Panc1 (cell line): Measurements from ENCODE around the gene CACNB3. TPM values are rescaled to one million over a fixed set of nuclear protein-coding genes. Genes with fewer than 3 reads are reported as not detected.

Experiments
- ATAC-seq: fragments of 200-7000 bp; cut with Tn5 transposase; 2 replicates; pipeline ENCODE4 v1.9.1; 2020; ENCODE audit warnings: mild to moderate bottlenecking, moderate library complexity
- BruUV-seq: library from RNA; stranded (reverse); fragments of 400-500 nt; replicated peaks from 2 replicates; lab custom pipeline; 2021; lab: Mats Ljungman, UMichigan
- CTCF ChIA-PET: fragments of 300-600 bp; sonication (Branson Sonifier 250); formaldehyde crosslinking; loops from one replicate; lab custom pipeline; 2022; ENCODE audit warnings: antibody characterized with exemption; lab: Charles Lee
- POLR2A ChIA-PET: fragments of 300-600 bp; sonication (Branson Sonifier 250); formaldehyde crosslinking; loops from one replicate; lab custom pipeline; 2022; ENCODE audit warnings: antibody characterized with exemption; lab: Charles Lee
- DNase-seq: peaks from one replicate; pipeline ENCODE4 v3.0.0-alpha.2; 2010; ENCODE audit warnings: low read depth, low spot score
- H3K27ac ChIP-seq: 2 replicates; pipeline ENCODE4 v1.5.1; 2011; ENCODE audit warnings: mild to moderate bottlenecking, low read length, inconsistent platforms
- H3K27me3 ChIP-seq: fragments of 200-500 bp; sonication (Bioruptor generic); 2 replicates; pipeline ENCODE4 v1.6.0; 2014; ENCODE audit warnings: low read length, inconsistent platforms; ENCODE audit not compliant: control insufficient read depth, insufficient read depth
- H3K36me3 ChIP-seq: fragments of 200-500 bp; sonication (Bioruptor generic); 2 replicates; pipeline ENCODE4 v1.5.1; 2014; ENCODE audit warnings: inconsistent platforms, mild to moderate bottlenecking, low read length, moderate library complexity; ENCODE audit not compliant: control insufficient read depth, insufficient read depth
- H3K4me1 ChIP-seq: 2 replicates; pipeline ENCODE4 v1.5.1; 2011; ENCODE audit warnings: inconsistent platforms, mild to moderate bottlenecking, low read length, moderate library complexity; ENCODE audit not compliant: control insufficient read depth, insufficient read depth
- H3K4me3 ChIP-seq, 2 experiments: 2 replicates each; pipeline ENCODE4 v1.5.1; 2011 to 2012; ENCODE audit warnings: low read depth in 2 of 2, low read length in 2 of 2, mild to moderate bottlenecking in 2 of 2, inconsistent platforms in 1 of 2, moderate library complexity in 1 of 2
- H3K9me3 ChIP-seq: fragments of 200-500 bp; sonication (Bioruptor generic); 2 replicates; pipeline ENCODE4 v1.5.1; 2014; ENCODE audit warnings: low read depth, mild to moderate bottlenecking, inconsistent platforms, low read length, moderate library complexity; ENCODE audit not compliant: control insufficient read depth, insufficient read depth
- POLR2AphosphoS5 ChIP-seq: IDR thresholded peaks from 2 replicates; pipeline ENCODE4 v1.6.1; 2012; ENCODE audit warnings: mild to moderate bottlenecking, low read depth, low read length, moderate library complexity
- SIN3A ChIP-seq: IDR thresholded peaks from 2 replicates; pipeline ENCODE4 v1.6.1; 2012; ENCODE audit warnings: low read depth, mild to moderate bottlenecking, low read length, moderate library complexity, borderline replicate concordance; ENCODE audit not compliant: insufficient read depth
- TCF7L2 ChIP-seq: IDR thresholded peaks from 2 replicates; pipeline ENCODE4 v1.6.1; 2011; ENCODE audit warnings: mild to moderate bottlenecking, low read depth, low read length, inconsistent platforms
- in situ Hi-C: cut with HindIII; loops from 2 replicates; pipeline ENCODE4 v1.10.0; 2016; ENCODE audit warnings: low sequenced_read_pairs, low pct_unique_long_range_greater_than_20kb
- intact Hi-C: fragments of 100-400 bp; cut with micrococcal nuclease; formaldehyde crosslinking; loops from one replicate; pipeline ENCODE4 v1.10.0; 2022; ENCODE audit not compliant: unreplicated experiment
- total RNA-seq: library from RNA; stranded (reverse); gene quantifications from one replicate; pipeline ENCODE4 v1.2.1, GENCODE V29; 2021; ENCODE audit not compliant: unreplicated experiment
- TF ChIP-seq, protein P1 (sequence below), 2 experiments: IDR thresholded peaks; 2 replicates each; pipeline ENCODE4 v1.6.1; 2011 to 2012; ENCODE audit warnings: low read depth in 2 of 2, control low read depth in 1 of 2, low read length in 1 of 2, mild to moderate bottlenecking in 1 of 2, moderate library complexity in 1 of 2; ENCODE audit not compliant: insufficient read depth in 1 of 2
- TF ChIP-seq, protein P2 (sequence below): fragments of 450-650 bp; IDR thresholded peaks from 2 replicates; pipeline ENCODE4 v1.5.1; 2017; ENCODE audit warnings: mild to moderate bottlenecking

CACNB3 gene
- total RNA-seq, 1 experiment from 2014 or later = 40.5 TPM

GRCh38 chr12:48803675-48804074, 14.6 kb upstream of the CACNB3 start:
- POLR2A ChIA-PET = no interaction called here
- DNase-seq (no peak), ATAC-seq (no peak)
- no TSS peak for BruUV-seq
- H3K4me3 ChIP-seq = no peak overlapping the region
- H3K4me1 ChIP-seq = no peaks in the 10 kb centered on the region
- no peaks in the 10 kb centered on the region for H3K36me3 ChIP-seq
- no peaks in the 10 kb centered on the region for H3K9me3 ChIP-seq
- no peaks in the 10 kb centered on the region for H3K27me3 ChIP-seq
- no peak overlapping the region for H3K27ac ChIP-seq
- intact Hi-C loops = no loop called here
- in situ Hi-C loops = no loop called here
- TF ChIP-seq TCF7L2 (no peak), POLR2AphosphoS5 (no peak), SIN3A (no peak)
- TF ChIP-seq, protein P1, sequence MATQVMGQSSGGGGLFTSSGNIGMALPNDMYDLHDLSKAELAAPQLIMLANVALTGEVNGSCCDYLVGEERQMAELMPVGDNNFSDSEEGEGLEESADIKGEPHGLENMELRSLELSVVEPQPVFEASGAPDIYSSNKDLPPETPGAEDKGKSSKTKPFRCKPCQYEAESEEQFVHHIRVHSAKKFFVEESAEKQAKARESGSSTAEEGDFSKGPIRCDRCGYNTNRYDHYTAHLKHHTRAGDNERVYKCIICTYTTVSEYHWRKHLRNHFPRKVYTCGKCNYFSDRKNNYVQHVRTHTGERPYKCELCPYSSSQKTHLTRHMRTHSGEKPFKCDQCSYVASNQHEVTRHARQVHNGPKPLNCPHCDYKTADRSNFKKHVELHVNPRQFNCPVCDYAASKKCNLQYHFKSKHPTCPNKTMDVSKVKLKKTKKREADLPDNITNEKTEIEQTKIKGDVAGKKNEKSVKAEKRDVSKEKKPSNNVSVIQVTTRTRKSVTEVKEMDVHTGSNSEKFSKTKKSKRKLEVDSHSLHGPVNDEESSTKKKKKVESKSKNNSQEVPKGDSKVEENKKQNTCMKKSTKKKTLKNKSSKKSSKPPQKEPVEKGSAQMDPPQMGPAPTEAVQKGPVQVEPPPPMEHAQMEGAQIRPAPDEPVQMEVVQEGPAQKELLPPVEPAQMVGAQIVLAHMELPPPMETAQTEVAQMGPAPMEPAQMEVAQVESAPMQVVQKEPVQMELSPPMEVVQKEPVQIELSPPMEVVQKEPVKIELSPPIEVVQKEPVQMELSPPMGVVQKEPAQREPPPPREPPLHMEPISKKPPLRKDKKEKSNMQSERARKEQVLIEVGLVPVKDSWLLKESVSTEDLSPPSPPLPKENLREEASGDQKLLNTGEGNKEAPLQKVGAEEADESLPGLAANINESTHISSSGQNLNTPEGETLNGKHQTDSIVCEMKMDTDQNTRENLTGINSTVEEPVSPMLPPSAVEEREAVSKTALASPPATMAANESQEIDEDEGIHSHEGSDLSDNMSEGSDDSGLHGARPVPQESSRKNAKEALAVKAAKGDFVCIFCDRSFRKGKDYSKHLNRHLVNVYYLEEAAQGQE (IDR thresholded peaks at IDR 0.05; ENCODE audit: insufficient read depth in 1 of 2, low read depth in 2 of 2, low read length in 1 of 2) = no peak
- TF ChIP-seq, protein P2, sequence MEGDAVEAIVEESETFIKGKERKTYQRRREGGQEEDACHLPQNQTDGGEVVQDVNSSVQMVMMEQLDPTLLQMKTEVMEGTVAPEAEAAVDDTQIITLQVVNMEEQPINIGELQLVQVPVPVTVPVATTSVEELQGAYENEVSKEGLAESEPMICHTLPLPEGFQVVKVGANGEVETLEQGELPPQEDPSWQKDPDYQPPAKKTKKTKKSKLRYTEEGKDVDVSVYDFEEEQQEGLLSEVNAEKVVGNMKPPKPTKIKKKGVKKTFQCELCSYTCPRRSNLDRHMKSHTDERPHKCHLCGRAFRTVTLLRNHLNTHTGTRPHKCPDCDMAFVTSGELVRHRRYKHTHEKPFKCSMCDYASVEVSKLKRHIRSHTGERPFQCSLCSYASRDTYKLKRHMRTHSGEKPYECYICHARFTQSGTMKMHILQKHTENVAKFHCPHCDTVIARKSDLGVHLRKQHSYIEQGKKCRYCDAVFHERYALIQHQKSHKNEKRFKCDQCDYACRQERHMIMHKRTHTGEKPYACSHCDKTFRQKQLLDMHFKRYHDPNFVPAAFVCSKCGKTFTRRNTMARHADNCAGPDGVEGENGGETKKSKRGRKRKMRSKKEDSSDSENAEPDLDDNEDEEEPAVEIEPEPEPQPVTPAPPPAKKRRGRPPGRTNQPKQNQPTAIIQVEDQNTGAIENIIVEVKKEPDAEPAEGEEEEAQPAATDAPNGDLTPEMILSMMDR = no peak
- CTCF ChIA-PET = no interaction called here

DNA sequence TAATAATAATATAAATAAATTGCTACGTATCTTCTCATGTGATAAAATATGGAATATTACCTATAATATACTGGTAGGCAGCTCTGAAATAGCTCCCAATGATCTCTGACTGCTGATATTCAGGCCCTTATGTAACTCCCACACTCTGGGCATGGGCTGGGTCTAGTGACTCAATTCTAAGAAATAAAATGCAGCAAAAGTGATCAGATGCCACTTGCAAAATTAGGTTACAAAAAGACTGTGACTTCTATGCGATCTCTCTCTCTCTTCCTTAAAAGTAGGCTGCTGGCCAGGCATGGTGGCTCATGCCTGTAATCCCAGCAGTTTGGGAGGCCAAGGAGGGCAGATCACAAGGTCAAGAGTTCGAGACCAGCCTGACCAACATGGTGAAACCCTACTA, 10.3 kb upstream of the CACNB3 start:
- intact Hi-C loops = no loop called here
- no peak for DNase-seq
- Histone ChIP-seq H3K4me3 (no peak overlapping the region), H3K36me3 (no peaks in the 10 kb centered on the region), H3K9me3 (no peaks in the 10 kb centered on the region), H3K4me1 (peaks cover 6% of the 10 kb centered on the region), H3K27ac (no peak overlapping the region), H3K27me3 (no peaks in the 10 kb centered on the region)
- no TSS peak for BruUV-seq
- TF ChIP-seq, protein P1 (IDR thresholded peaks at IDR 0.05; ENCODE audit: insufficient read depth in 1 of 2, low read depth in 2 of 2, low read length in 1 of 2) = no peak
- TF ChIP-seq SIN3A = no peak
- TF ChIP-seq TCF7L2 = no peak
- TF ChIP-seq POLR2AphosphoS5 = no peak
- TF ChIP-seq, protein P2 = no peak
- ChIA-PET POLR2A (no interaction called here), CTCF (no interaction called here)
- in situ Hi-C loops = no loop called here
- no peak for ATAC-seq
